Jurkat, Clone E6-1 (cell line): ENCODE results near the gene NRIP1. TPM values are rescaled to one million over a fixed set of nuclear protein-coding genes. Genes with fewer than 3 reads are reported as not detected.
A peak's percentile ranks its signal among the peaks of the same experiment; 100 is the strongest.

Experiments used
- DNase-seq: peaks from one replicate; pipeline ENCODE4 v3.0.0-alpha.2; 2011; ENCODE audit warnings: low read depth, low spot score
- H3K4me3 ChIP-seq: 2 replicates; pipeline ENCODE4 v1.5.1; 2011; ENCODE audit warnings: mild to moderate bottlenecking, low read length, control low read depth, moderate library complexity
- polyA plus RNA-seq: library from polyadenylated mRNA; unstranded; fragments of >200 nt; gene quantifications from one replicate; pipeline ENCODE4 v1.2.1, GENCODE V29; 2012; ENCODE audit warnings: missing spikeins; ENCODE audit not compliant: insufficient read length, insufficient read depth

Gene NRIP1
- polyA plus RNA-seq = 2.7 TPM

GRCh38 chr21:15064576-15065391 lies at the start of gene NRIP1:
Gene NRIP1, minus strand, starts transcription at chr21:15065000. Its CDS starts 96,808 bp downstream, at chr21:14968192.
- no peak for DNase-seq
- peak within 1 kb of the TSS; percentile 46 for H3K4me3 ChIP-seq

GRCh38 chr21:15112858-15113257 lies 48.1 kb upstream of the NRIP1 start:
- no peak for DNase-seq
- no peak overlapping the region for H3K4me3 ChIP-seq

DNA sequence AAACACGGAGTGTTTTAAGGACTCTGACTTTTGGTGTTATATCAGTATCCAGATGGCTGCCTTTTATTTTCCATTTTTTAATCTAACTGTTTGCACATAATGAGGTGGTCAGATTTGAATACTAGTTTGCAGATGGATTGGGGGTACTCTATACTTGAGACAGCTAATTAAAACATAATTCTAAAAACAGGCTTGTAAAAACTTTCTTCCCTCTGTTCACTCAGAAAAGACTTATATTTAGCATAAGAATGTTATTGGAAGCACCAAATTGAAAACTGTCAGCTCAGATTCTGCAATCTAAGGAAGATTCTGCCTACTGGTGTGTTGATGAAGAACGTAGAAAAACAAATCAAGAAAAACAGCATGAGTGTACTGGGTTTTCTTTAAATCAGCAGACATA lies 44.0 kb upstream of the NRIP1 start:
- H3K4me3 ChIP-seq = no peak overlapping the region
- DNase-seq = no peak

GRCh38 chr21:15104470-15104869 lies 39.7 kb upstream of the NRIP1 start:
- no peak overlapping the region for H3K4me3 ChIP-seq

DNA sequence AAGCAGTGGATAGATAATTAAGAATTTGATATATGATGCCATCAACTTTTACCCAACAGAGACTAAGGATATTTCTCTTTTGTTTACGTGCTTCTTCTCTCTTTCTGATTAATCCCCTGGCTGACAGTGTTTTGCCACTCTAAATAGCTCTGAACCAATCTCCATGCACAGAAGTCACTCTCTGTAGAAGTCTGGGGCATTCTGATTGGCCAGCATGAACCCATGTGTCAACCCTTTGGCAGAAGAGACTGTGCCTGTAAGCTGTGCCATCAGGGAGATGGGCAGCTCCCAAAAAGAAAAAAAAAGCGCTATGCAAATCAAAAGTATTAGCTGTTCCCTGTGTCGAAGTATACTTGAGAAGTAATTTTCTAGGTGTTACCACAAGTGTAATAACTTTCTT lies 34.1 kb upstream of the NRIP1 start:
- no peak for DNase-seq
- H3K4me3 ChIP-seq = no peak overlapping the region

More at GRCh38 chr21:15104470-15104869, 39.7 kb upstream of the NRIP1 start:
- no peak for DNase-seq

GRCh38 chr21:15098181-15098580 lies 33.4 kb upstream of the NRIP1 start:
- DNase-seq = no peak
- no peak overlapping the region for H3K4me3 ChIP-seq

DNA sequence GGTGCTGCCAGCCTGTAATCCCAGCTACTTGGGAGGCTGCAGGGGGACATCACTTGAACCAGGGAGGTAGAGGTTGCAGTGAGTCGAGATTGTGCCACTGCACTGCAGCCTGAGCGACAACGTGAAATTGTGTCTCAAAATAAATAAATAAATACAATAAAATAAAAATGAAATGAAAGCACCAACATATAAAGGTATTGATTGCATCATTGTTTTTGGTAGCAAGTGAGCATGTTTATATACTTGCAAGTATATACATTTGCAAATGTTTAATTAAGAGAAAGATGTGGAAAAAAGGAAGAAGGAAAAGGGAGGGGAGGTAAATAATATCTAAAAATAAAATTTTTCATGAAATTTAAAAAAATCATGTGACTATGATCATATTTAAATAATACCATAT lies 32.8 kb upstream of the NRIP1 start:
- H3K4me3 ChIP-seq = no peak overlapping the region
- DNase-seq = no peak

- DNase-seq = no peak
- no peak overlapping the region for H3K4me3 ChIP-seq
Observed at GRCh38 chr21:15096146-15096545, 31.3 kb upstream of the NRIP1 start.

DNA sequence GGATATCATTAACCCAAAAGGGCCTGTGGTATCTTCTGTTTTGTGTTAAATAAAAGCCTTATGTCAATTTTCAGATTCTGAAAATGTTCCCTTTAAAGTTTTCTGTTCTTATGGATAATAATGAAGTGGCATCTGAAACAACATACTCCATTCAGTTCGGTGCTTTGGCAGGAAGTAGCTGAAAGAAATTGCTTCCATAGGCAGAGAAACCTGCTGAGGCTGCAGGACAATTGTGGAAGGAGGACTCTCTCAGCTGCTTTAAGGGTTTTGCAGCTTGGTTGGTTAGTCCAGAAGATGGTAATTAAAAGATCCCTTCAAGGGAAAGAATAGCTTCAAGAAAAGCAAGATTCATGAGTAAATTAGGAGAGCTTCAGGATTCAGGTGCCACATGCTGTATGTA lies 30.5 kb upstream of the NRIP1 start:
- no peak for DNase-seq
- H3K4me3 ChIP-seq = no peak overlapping the region

DNA sequence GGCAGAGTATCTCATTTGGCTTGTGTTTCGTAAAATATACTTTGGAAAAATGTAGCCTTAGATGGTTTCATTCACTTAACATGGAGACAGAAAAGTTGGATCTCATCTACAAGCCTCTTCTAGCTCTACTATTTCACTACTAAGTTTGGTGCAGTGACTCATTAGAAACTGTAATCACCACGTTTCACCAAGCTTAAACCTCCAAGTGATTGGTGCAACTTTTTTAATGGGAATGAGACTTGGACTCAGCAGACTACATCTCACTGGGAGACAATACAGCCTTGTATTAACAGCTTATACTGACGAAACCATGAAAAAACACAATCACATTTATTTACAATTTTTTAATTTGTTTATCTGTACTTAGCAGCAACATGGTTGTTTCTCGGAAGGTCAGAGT lies 29.9 kb upstream of the NRIP1 start:
- no peak for DNase-seq

DNA sequence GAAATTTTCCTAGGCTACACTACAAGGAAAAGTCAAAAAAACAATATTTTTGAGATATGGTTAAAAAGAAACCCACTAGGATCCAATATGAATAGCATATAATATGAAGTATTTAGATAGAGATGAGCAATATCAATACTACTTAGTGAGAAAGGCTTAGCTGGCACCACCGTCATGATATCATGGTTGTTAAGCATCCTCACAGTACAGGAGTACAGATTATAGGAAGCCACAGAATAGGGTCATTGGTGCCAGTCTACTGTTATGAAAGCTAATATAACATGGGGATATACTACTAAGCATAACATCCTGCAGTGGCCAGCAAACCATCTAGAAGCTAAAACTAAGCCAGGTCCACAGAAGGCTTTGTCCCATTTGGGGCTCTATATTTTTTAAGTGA lies 28.4 kb upstream of the NRIP1 start:
- H3K4me3 ChIP-seq = no peak overlapping the region
- DNase-seq = no peak

More for the DNA sequence above, 29.9 kb upstream of the NRIP1 start:
- no peak overlapping the region for H3K4me3 ChIP-seq

DNA sequence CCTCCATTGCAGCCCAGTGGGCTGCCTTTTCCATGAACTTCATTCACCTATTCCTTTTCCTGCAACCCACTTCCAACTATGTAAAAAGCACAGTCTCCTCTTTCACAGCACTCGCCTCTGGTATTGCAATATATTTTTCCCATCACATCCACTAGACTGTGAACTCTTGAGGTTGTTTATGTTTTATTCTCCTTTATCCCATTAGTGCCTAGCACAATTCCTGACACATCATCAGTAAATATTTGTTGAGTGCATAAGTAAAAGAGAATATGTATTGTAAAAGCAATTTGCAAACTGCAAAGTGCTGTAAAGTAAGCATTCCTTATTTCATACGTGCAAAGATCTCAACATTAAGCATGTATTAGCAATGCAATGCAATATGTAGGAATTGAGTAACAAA lies 27.9 kb upstream of the NRIP1 start:
- no peak for DNase-seq
- H3K4me3 ChIP-seq = no peak overlapping the region

DNA sequence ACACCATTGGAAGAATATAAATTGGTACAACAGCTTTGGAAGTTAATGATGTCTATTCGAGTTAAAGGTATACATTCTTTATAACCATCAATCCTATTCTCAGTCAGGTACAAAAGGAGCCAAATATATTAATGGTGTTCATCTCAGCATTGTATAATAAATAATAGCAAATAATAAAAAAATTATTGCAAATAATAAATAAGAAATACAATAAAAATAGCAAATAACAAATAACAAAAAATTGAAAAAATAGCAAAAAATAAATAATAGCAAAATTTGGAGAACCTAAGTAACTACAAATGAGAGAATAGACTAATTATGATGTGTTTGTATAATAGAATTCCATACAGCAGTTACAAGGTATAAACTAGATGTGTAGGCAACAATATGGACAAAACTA lies 25.6 kb upstream of the NRIP1 start:
- no peak for DNase-seq
- H3K4me3 ChIP-seq = no peak overlapping the region

- no peak for DNase-seq
- H3K4me3 ChIP-seq = no peak overlapping the region
Observed at GRCh38 chr21:15088488-15088887, 23.7 kb upstream of the NRIP1 start.

DNA sequence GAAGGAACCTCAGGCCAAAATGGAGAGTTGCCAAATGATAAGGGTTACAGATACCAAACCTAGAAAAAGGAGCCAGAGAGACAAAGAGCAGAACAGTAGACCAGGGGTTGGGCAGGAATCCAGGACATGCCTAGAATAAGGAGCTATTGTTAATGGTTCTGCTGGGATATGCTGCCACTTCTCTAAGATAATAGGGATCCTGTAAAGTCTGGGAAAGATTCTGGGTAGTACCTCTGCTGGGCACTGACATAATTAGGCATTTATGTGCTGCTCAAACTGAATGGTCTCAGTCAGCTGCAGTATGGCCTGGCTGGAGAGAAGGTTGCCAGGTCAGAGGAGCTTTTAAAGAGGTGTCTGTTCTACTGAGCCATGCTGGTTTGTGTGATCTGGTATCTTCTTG lies 19.9 kb upstream of the NRIP1 start:
- DNase-seq = no peak
- no peak overlapping the region for H3K4me3 ChIP-seq

DNA sequence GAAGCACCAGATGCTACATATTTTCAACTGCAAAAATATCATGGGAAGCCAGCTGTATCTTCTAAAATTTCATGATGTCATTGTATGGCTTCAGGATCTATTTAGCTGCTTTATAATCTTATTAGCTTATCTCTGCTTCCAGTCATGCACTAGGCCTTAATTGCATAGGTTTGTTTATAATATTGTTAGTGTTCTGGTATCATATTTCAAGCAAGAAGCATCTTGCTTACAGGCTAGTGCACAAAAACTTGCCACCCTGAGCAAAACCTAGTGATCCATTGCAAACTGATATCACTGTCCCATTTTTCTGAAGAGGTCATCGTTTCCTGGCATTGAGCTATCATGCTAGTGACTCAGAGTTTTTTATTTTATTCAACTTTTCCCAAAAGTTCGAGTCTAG lies 15.7 kb upstream of the NRIP1 start:
- DNase-seq = no peak
- H3K4me3 ChIP-seq = no peak overlapping the region

DNA sequence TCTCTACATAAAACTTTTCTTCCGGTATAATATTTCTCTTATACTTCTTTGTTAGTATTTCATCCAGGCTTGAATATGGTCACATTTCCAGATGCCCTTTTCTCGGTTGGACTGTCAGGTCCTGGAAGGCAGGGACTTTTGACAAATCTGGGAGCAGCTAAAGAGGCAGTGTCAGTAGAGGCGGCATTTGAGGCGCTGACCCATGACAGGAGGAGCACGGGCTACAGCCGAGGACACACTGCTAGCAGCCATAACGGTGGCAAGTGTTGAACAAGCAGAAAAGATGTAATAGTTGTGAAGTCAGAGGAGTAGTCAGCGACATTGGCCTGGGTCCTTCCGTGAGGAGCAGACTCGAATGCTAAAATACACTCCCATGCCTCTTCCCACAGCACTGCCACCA lies 14.5 kb upstream of the NRIP1 start:
- no peak for DNase-seq
- H3K4me3 ChIP-seq = no peak overlapping the region

- DNase-seq = no peak
- no peak overlapping the region for H3K4me3 ChIP-seq
Observed at GRCh38 chr21:15078180-15078579, 13.4 kb upstream of the NRIP1 start.

DNA sequence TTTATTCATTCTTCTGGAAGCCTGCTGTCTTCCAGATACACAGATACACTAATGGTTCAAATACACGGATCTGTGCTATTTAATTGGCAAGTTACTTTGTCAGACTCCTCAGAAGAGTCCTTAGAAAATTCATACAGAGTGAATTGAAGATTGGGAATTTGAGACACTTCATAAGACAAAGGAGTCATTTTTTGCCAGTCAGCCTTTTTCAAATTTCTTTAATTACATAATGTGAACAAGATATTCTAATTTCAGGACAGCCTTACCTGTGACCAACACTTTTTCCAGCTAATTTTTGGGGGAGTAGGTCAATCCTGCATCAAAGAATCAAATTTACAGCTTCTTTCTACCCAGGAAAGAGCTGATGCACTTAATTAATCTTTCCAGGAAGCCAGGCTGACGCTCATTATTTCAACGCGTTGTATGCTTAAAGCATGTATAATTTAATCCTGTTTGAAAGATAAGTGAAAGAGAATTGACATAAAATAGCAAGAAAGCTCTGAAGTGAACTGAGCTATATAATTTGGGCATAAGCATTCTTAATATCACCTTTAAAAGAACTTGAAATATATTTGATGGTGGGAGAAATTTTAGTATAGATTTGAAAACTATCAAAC lies 12.8 kb upstream of the NRIP1 start:
- no peak for DNase-seq
- H3K4me3 ChIP-seq = no peak overlapping the region

- H3K4me3 ChIP-seq = no peak overlapping the region
- DNase-seq = no peak
Observed at GRCh38 chr21:15076730-15077129, 11.9 kb upstream of the NRIP1 start.

- no peak for DNase-seq
- no peak overlapping the region for H3K4me3 ChIP-seq
Observed at GRCh38 chr21:15071009-15071408, 6.2 kb upstream of the NRIP1 start.
